Cardiac muscle cell (in vitro differentiated cells and primary cell): ENCODE measurements around the gene EPB41L5. TPM values are rescaled to one million over a fixed set of nuclear protein-coding genes. Genes with fewer than 3 reads are reported as not detected.

Experiments used
- DNase-seq, 2 donors: peaks; one replicate each; pipeline versions ENCODE4 v3.0.0 to v3.0.0-alpha.2; 2010 to 2017; ENCODE audit warnings: low read depth in 1 of 2, low spot score in 1 of 2
- H3K27ac ChIP-seq: fragments of 200-600 bp; sonication (generic); 2 replicates; pipeline ENCODE4 v1.5.1; 2016
- H3K27me3 ChIP-seq: fragments of 200-600 bp; sonication (generic); 2 replicates; pipeline ENCODE4 v1.6.0; 2016; ENCODE audit warnings: control low read depth
- H3K36me3 ChIP-seq: fragments of 200-600 bp; sonication (generic); 2 replicates; pipeline ENCODE4 v1.5.1; 2016; ENCODE audit warnings: control low read depth
- H3K4me1 ChIP-seq: fragments of 200-600 bp; sonication (generic); 2 replicates; pipeline ENCODE4 v1.8.1; 2017; ENCODE audit warnings: low read depth, mild to moderate bottlenecking, mixed run types
- H3K4me3 ChIP-seq: fragments of 200-600 bp; sonication (generic); 2 replicates; pipeline ENCODE4 v1.5.1; 2016; ENCODE audit warnings: mild to moderate bottlenecking
- H3K9me3 ChIP-seq: fragments of 200-600 bp; sonication (generic); 2 replicates; pipeline ENCODE4 v1.5.1; 2017; ENCODE audit warnings: low read depth, mild to moderate bottlenecking, control low read depth
- polyA plus RNA-seq: library from polyadenylated mRNA; unstranded; fragments of >200 nt; fragmentation: Nextera tagmentation; extraction: Ambion mirVana; gene quantifications from 2 replicates; pipeline ENCODE4 v1.2.1, GENCODE V29; 2016
- total RNA-seq: library from RNA; depleted of rRNA; stranded (reverse); fragments of >200 nt; gene quantifications from 2 replicates; pipeline ENCODE4 v1.2.3, GENCODE V29; 2016
- TF ChIP-seq, protein P1 (sequence below): IDR thresholded peaks from 2 replicates; pipeline ENCODE4 v1.5.1; 2012; ENCODE audit warnings: low read depth, mild to moderate bottlenecking, low read length

Gene EPB41L5
- total and polyA plus RNA-seq, 2 experiments from 2014 or later, result 14.9 to 24.6 TPM

DNA sequence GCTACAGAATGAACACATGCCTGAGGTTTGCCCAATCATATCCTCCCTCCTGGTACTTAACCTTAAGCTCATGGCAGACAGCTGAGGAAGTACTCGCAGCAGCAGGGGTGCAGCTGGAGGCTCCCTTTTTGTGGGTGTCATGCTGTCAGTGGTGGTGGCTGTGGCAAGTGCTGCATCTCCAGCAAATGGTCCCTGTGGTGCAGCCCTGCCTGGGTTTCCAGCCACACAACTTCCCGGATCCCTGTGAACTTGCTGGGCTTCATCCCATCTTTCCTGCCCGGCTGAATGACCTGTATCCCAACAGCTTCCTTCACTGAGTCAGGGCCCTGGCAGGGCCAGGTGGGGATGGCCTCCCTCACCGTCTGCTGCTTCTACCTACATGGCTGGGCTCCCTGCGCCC is 205.3 kb downstream of the EPB41L5 start:
- Histone ChIP-seq H3K27ac (no peak overlapping the region), H3K27me3 (no peaks in the 10 kb centered on the region), H3K4me3 (no peak overlapping the region), H3K36me3 (no peaks in the 10 kb centered on the region), H3K9me3 (no peaks in the 10 kb centered on the region), H3K4me1 (peaks cover 10% of the 10 kb centered on the region)
- no peak for DNase-seq
- TF ChIP-seq, protein P1, sequence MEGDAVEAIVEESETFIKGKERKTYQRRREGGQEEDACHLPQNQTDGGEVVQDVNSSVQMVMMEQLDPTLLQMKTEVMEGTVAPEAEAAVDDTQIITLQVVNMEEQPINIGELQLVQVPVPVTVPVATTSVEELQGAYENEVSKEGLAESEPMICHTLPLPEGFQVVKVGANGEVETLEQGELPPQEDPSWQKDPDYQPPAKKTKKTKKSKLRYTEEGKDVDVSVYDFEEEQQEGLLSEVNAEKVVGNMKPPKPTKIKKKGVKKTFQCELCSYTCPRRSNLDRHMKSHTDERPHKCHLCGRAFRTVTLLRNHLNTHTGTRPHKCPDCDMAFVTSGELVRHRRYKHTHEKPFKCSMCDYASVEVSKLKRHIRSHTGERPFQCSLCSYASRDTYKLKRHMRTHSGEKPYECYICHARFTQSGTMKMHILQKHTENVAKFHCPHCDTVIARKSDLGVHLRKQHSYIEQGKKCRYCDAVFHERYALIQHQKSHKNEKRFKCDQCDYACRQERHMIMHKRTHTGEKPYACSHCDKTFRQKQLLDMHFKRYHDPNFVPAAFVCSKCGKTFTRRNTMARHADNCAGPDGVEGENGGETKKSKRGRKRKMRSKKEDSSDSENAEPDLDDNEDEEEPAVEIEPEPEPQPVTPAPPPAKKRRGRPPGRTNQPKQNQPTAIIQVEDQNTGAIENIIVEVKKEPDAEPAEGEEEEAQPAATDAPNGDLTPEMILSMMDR, result no peak

DNA sequence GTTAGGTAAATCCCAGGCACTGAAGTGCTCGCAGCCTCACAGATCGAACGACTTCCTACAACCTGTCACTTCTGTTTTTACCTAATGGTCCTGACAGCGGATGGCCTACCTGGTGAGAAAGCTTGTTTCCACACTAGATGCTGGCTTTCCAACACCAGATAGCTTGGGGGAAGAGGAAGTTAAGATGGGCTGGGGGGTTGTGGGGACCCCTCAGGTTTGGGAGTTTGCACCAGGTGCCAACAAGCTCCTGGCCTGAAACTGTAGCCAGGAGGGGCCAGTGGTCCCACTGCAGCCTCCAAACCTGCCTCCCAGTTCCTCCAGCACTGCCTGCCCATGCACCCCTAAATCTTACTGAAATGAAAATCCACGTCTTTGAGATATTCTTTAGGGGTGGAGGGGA is 206.4 kb downstream of the EPB41L5 start:
- DNase-seq, result no peak
- Histone ChIP-seq H3K4me3 (no peak overlapping the region), H3K36me3 (no peaks in the 10 kb centered on the region), H3K27ac (no peak overlapping the region), H3K4me1 (peaks cover 10% of the 10 kb centered on the region), H3K27me3 (no peaks in the 10 kb centered on the region), H3K9me3 (no peaks in the 10 kb centered on the region)
- TF ChIP-seq, protein P1, result no peak

DNA sequence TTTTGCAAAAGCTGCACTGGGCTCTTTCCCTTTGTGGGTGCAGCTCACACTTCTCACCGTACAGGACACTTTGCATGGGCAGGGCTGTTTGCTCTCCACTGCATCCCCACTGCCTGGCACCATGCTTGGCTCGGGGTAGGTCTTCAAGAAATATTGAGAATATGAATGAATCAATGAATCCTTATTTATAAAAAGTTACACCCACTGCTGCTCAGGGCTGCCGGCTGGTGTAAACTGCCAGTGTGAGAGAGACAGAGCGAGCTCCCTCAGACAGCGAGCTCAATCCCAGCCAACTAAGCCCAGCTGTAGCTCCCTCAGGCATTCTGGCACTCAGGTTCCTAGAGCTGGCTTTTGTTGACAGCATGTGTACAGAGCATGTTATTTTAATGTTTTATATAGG is 206.9 kb downstream of the EPB41L5 start:
- H3K27me3 ChIP-seq, result no peaks in the 10 kb centered on the region
- no peaks in the 10 kb centered on the region for H3K9me3 ChIP-seq
- no peak overlapping the region for H3K4me3 ChIP-seq
- TF ChIP-seq, protein P1, result no peak
- H3K36me3 ChIP-seq, result no peaks in the 10 kb centered on the region
- peaks cover 10% of the 10 kb centered on the region for H3K4me1 ChIP-seq
- H3K27ac ChIP-seq, result no peak overlapping the region
- no peak for DNase-seq

DNA sequence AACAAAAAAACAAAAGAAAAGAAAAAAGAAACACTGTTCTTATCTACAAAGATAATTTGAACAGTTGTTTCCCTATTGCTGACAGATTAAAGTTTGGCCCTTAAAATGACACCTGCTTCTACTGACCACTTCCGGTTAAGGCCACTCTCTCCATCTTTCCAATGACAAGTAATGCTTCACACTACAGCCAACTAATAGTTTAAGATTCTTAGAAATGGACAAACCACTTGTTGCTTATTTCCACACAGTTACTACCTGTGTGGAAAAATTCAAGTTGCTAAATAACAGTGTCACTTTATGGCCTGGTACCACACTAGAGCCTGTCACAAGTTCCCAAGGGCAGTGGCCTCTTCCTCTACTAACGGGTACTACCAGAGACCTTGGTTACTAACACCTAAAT is 207.9 kb downstream of the EPB41L5 start:
- DNase-seq, result no peak
- TF ChIP-seq, protein P1, result no peak
- Histone ChIP-seq H3K27me3 (peaks cover 5% of the 10 kb centered on the region), H3K27ac (no peak overlapping the region), H3K9me3 (no peaks in the 10 kb centered on the region), H3K4me3 (no peak overlapping the region), H3K36me3 (no peaks in the 10 kb centered on the region), H3K4me1 (peaks cover 10% of the 10 kb centered on the region)

DNA sequence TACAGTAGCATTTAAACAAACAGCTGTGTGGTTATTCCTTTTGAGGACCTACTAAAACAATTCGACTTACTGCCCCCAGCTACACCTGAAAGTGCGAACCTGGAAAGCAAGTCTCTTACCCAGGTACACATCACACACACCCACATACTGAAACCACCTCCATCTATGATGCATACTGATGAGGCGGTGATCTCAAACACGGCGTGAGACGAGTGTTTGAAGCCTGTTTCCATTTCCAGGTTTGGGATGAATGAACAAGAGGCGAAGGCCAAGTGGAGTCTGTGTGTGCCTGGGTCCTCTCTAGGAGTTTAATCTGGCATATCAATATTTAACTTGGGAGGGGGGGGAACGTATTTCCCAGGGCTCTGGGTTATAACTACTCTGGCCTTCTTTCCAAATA is 208.7 kb downstream of the EPB41L5 start:
- no peak overlapping the region for H3K4me3 ChIP-seq
- H3K4me1 ChIP-seq, result peaks cover 10% of the 10 kb centered on the region
- H3K9me3 ChIP-seq, result no peaks in the 10 kb centered on the region
- TF ChIP-seq, protein P1, result no peak
- no peak for DNase-seq
- H3K27ac ChIP-seq, result no peak overlapping the region
- no peaks in the 10 kb centered on the region for H3K36me3 ChIP-seq
- H3K27me3 ChIP-seq, result peaks cover 5% of the 10 kb centered on the region
